MCF 10A (cell line): ENCODE results near the gene TRRAP. TPM values are rescaled to one million over a fixed set of nuclear protein-coding genes. Genes with fewer than 3 reads are reported as not detected.

Experiments used
- BruUV-seq: library from RNA; stranded (reverse); fragments of 400-500 nt; replicated peaks from 2 replicates; lab custom pipeline; 2021; lab: Mats Ljungman, UMichigan
- CTCF ChIA-PET: fragments of 300-600 bp; sonication (Branson Sonifier 250); formaldehyde crosslinking; extraction: SDS; loops from one replicate; lab custom pipeline; 2021; ENCODE audit warnings: antibody characterized with exemption, inconsistent platforms; lab: Yijun Ruan, JAX
- POLR2A ChIA-PET: fragments of 300-600, 350-650 bp; sonication (Branson Sonifier 250); formaldehyde crosslinking; extraction: SDS; loops from one replicate; lab custom pipeline; 2020; ENCODE audit warnings: antibody characterized with exemption, inconsistent platforms; lab: Yijun Ruan, JAX
- DNase-seq: peaks from one replicate; pipeline ENCODE4 v3.0.0-alpha.2; 2018; ENCODE audit not compliant: unreplicated experiment
- H3K27ac Mint-ChIP-seq: one replicate; pipeline ENCODE4 v1.8.0; 2022; ENCODE audit warnings: mild to moderate bottlenecking, low read depth, mixed read lengths; ENCODE audit not compliant: unreplicated experiment
- H3K27me3 Mint-ChIP-seq: one replicate; pipeline ENCODE4 v1.8.0; 2022; ENCODE audit warnings: mixed read lengths; ENCODE audit not compliant: insufficient read depth, unreplicated experiment
- H3K36me3 Mint-ChIP-seq: one replicate; pipeline ENCODE4 v1.8.0; 2022; ENCODE audit warnings: mild to moderate bottlenecking, moderate library complexity, mixed read lengths; ENCODE audit not compliant: insufficient read depth, unreplicated experiment
- H3K4me1 Mint-ChIP-seq: one replicate; pipeline ENCODE4 v1.8.0; 2022; ENCODE audit warnings: mixed read lengths; ENCODE audit not compliant: insufficient read depth, unreplicated experiment
- H3K4me3 Mint-ChIP-seq: one replicate; pipeline ENCODE4 v1.8.0; 2022; ENCODE audit warnings: mild to moderate bottlenecking, moderate library complexity, mixed read lengths; ENCODE audit not compliant: unreplicated experiment
- H3K9me3 Mint-ChIP-seq: one replicate; pipeline ENCODE4 v1.8.0; 2022; ENCODE audit warnings: mixed read lengths; ENCODE audit not compliant: unreplicated experiment
- CTCF ChIP-seq: fragments of 200-600 bp; IDR thresholded peaks from one replicate; pipeline ENCODE4 v1.8.0; 2022; ENCODE audit warnings: antibody characterized with exemption, mild to moderate bottlenecking; ENCODE audit not compliant: unreplicated experiment
- intact Hi-C: fragments of 100-400 bp; cut with micrococcal nuclease; formaldehyde crosslinking; loops from 2 replicates; pipeline ENCODE4 v1.14.1; 2022
- total RNA-seq: library from RNA; stranded (reverse); gene quantifications from 2 replicates; pipeline ENCODE4 v1.2.3, GENCODE V29; 2022

The TRRAP gene
- total RNA-seq, 1 experiment from 2014 or later, result 30.4 TPM

- no peak overlapping the region for H3K27ac Mint-ChIP-seq
- H3K27me3 Mint-ChIP-seq, result no peaks in the 10 kb centered on the region
- H3K9me3 Mint-ChIP-seq, result no peaks in the 10 kb centered on the region
- H3K4me1 Mint-ChIP-seq, result no peaks in the 10 kb centered on the region
- no peak for DNase-seq
- peaks cover 40% of the 10 kb centered on the region for H3K36me3 Mint-ChIP-seq
- H3K4me3 Mint-ChIP-seq, result peak overlapping the region; percentile 85
- TSS peak; percentile 29 for BruUV-seq
- ChIA-PET POLR2A (interaction anchor here (0.6 to 1.1 kb wide), 3 partner anchors 15 to 595 kb away, joined by 3 read pairs; partner anchors contain the start of genes BUD31 and PDAP1), CTCF (interaction anchor here (0.7 to 1.6 kb wide), 5 partner anchors 10 to 1996 kb away, joined by 3 to 10 read pairs (median 5); no protein-coding TSS in a partner anchor)
- intact Hi-C loops, result no loop called here
- no peak for TF ChIP-seq CTCF
Observed at GRCh38 chr7:98880485-98880884, 2.2 kb downstream of the TRRAP start.

GRCh38 chr7:98881561-98882315, 3.4 kb downstream of the TRRAP start:
- BruUV-seq, result no TSS peak
- no peak for TF ChIP-seq CTCF
- Mint-ChIP-seq H3K4me1 (no peaks in the 10 kb centered on the region), H3K36me3 (peaks cover 45% of the 10 kb centered on the region), H3K27ac (no peak overlapping the region), H3K9me3 (no peaks in the 10 kb centered on the region), H3K4me3 (no peak overlapping the region), H3K27me3 (no peaks in the 10 kb centered on the region)
- intact Hi-C loops, result no loop called here
- ChIA-PET CTCF (interaction anchor here (0.7 to 1.2 kb wide), 3 partner anchors 9 to 362 kb away, joined by 3 to 4 read pairs (median 3); no protein-coding TSS in a partner anchor), POLR2A (no interaction called here)
- peak; percentile 18 for DNase-seq

GRCh38 chr7:98884416-98884815, 6.1 kb downstream of the TRRAP start:
- no peaks in the 10 kb centered on the region for H3K9me3 Mint-ChIP-seq
- TF ChIP-seq CTCF, result no peak
- no peak overlapping the region for H3K27ac Mint-ChIP-seq
- no peaks in the 10 kb centered on the region for H3K27me3 Mint-ChIP-seq
- H3K4me1 Mint-ChIP-seq, result no peaks in the 10 kb centered on the region
- POLR2A ChIA-PET, result no interaction called here
- H3K36me3 Mint-ChIP-seq, result peaks cover 68% of the 10 kb centered on the region
- DNase-seq, result no peak
- no peak overlapping the region for H3K4me3 Mint-ChIP-seq
- intact Hi-C loops, result no loop called here
- no TSS peak for BruUV-seq
- CTCF ChIA-PET, result interaction anchor here (0.6 kb wide), 2 partner anchors 673 to 1730 kb away, joined by 4 read pairs; no protein-coding TSS in a partner anchor

- BruUV-seq, result no TSS peak
- H3K4me1 Mint-ChIP-seq, result no peaks in the 10 kb centered on the region
- no peak for DNase-seq
- no peak overlapping the region for H3K4me3 Mint-ChIP-seq
- TF ChIP-seq CTCF, result no peak
- CTCF ChIA-PET, result interaction anchor here (1.0 kb wide), 1 partner anchor 8 kb away, joined by 3 read pairs; the partner anchor contains the start of gene TRRAP
- H3K27me3 Mint-ChIP-seq, result no peaks in the 10 kb centered on the region
- peaks cover 74% of the 10 kb centered on the region for H3K36me3 Mint-ChIP-seq
- POLR2A ChIA-PET, result interaction anchor here (0.9 kb wide), 1 partner anchor 9 kb away, joined by 4 read pairs; the partner anchor contains the start of gene TRRAP
- intact Hi-C loops, result no loop called here
- no peaks in the 10 kb centered on the region for H3K9me3 Mint-ChIP-seq
- H3K27ac Mint-ChIP-seq, result no peak overlapping the region
Observed at GRCh38 chr7:98887038-98887437, 8.7 kb downstream of the TRRAP start.
